Natural killer cell (primary cell): ENCODE measurements around the gene YES1. TPM values are rescaled to one million over a fixed set of nuclear protein-coding genes. Genes with fewer than 3 reads are reported as not detected.

Source experiments
- ATAC-seq, 3 donors: fragments of 150-1000 bp in 2 of 3; fragments of 200-7000 bp in 1 of 3; cut with Tn5 transposase; 1 replicate in 1 of 3; 2 replicates in 2 of 3; pipeline ENCODE4 v1.10.0; 2021; ENCODE audit warnings: mild to moderate bottlenecking in 2 of 3, moderate library complexity in 2 of 3
- DNase-seq, 2 donors: peaks; one replicate each; pipeline versions ENCODE4 v3.0.0 to v3.0.0-alpha.2; 2013 to 2021; ENCODE audit warnings: mixed read lengths in 1 of 2
- H3K27ac ChIP-seq: one replicate; pipeline ENCODE4 v1.5.1; 2013; ENCODE audit warnings: mild to moderate bottlenecking, low read length
- H3K27me3 ChIP-seq: one replicate; pipeline ENCODE4 v1.6.1; 2013; ENCODE audit warnings: low read length; ENCODE audit not compliant: control insufficient read depth, insufficient read depth
- H3K36me3 ChIP-seq: one replicate; pipeline ENCODE4 v1.6.1; 2013; ENCODE audit warnings: low read length; ENCODE audit not compliant: control insufficient read depth, insufficient read depth
- H3K4me1 ChIP-seq: one replicate; pipeline ENCODE4 v1.6.1; 2013; ENCODE audit warnings: low read length; ENCODE audit not compliant: control insufficient read depth, insufficient read depth
- H3K4me3 ChIP-seq: one replicate; pipeline ENCODE4 v1.5.1; 2013; ENCODE audit warnings: low read length
- H3K9me3 ChIP-seq: one replicate; pipeline ENCODE4 v1.6.1; 2013; ENCODE audit warnings: low read length; ENCODE audit not compliant: control insufficient read depth, insufficient read depth
- H3K27ac Mint-ChIP-seq, 2 donors: one replicate each; pipeline ENCODE4 v1.8.0; 2022; ENCODE audit warnings: mild to moderate bottlenecking in 2 of 2, mixed read lengths in 2 of 2, moderate library complexity in 1 of 2
- H3K27me3 Mint-ChIP-seq, 2 donors: one replicate each; pipeline ENCODE4 v1.8.0; 2022; ENCODE audit warnings: low read depth in 2 of 2, mixed read lengths in 2 of 2
- H3K36me3 Mint-ChIP-seq: one replicate; pipeline ENCODE4 v1.8.0; 2022; ENCODE audit warnings: mixed read lengths
- H3K4me1 Mint-ChIP-seq, 2 donors: one replicate each; pipeline ENCODE4 v1.8.0; 2022; ENCODE audit warnings: mixed read lengths in 2 of 2
- H3K4me3 Mint-ChIP-seq: one replicate; pipeline ENCODE4 v1.8.0; 2022; ENCODE audit warnings: mild to moderate bottlenecking, moderate library complexity, mixed read lengths
- H3K9me3 Mint-ChIP-seq, 2 donors: one replicate each; pipeline ENCODE4 v1.8.0; 2022; ENCODE audit warnings: mixed read lengths in 2 of 2
- CTCF ChIP-seq: fragments of 200-600 bp; IDR thresholded peaks from one replicate; pipeline ENCODE4 v1.8.0; 2022; ENCODE audit warnings: antibody characterized with exemption
- WGBS: methylation state at CpG from one replicate; pipeline ENCODE4 v1.1.7; 2013; ENCODE audit warnings: missing lambda C conversion rate; ENCODE audit not compliant: insufficient coverage; 5-methylcytosine and 5-hydroxymethylcytosine counted together
- intact Hi-C: fragments of 100-400 bp; cut with micrococcal nuclease; formaldehyde crosslinking; loops from one replicate; pipeline ENCODE4 v1.14.2; 2022
- total RNA-seq, 4 donors: library from RNA; stranded (reverse); fragments of 120-200 nt in 1 of 4; gene quantifications; one replicate each; pipeline versions ENCODE4 v1.2.3 to v1.2.4, GENCODE V29; 2013 to 2022

Gene YES1
- total RNA-seq, 3 donors from 2014 or later (not counting 1 experiment from before 2014, with no cell fraction given): 70.2 to 101 (median 76.2) TPM

- no peak for ATAC-seq
- no peak for DNase-seq
- Mint-ChIP-seq H3K9me3 (no peaks in the 10 kb centered on the region), H3K27ac (peak overlapping the region; percentile 96 to 97), H3K4me3 (peak overlapping the region; percentile 95), H3K27me3 (no peaks in the 10 kb centered on the region), H3K36me3 (no peaks in the 10 kb centered on the region), H3K4me1 (peaks cover 17 to 26% of the 10 kb centered on the region in 2 donors)
- Histone ChIP-seq H3K9me3 (no peaks in the 10 kb centered on the region), H3K4me3 (no peak overlapping the region), H3K4me1 (peaks cover 17% of the 10 kb centered on the region), H3K36me3 (no peaks in the 10 kb centered on the region), H3K27me3 (no peaks in the 10 kb centered on the region), H3K27ac (peak overlapping the region; percentile 73)
- intact Hi-C loops: loop anchor here (1.0 kb wide), 2 partner anchors 102 to 121 kb away; partner anchors contain the start of gene YES1
- TF ChIP-seq CTCF: no peak
- WGBS: 100% methylated on average over 1 of the region's 3 CpGs
Observed at GRCh38 chr18:710418-711300, 101.4 kb downstream of the YES1 start.

DNA sequence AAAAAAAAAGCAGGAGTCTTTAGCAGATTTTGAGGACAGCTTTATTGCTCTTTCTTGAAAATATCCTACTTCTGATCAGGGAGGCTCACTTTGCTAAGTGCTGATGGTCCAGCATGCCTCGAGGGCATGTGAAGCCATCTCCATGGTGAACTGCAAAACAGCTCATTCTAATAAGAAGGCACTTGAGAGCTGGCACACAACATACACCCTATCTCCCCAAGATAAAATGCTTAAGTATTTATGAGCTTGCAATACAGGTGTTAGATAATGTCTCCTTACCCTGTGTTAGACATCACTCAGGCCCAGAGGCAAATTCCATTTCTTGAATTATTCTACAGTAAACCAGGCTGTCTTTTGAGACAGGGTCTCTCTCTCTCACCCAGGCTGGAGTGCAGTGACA lies 102.3 kb downstream of the YES1 start:
- no peaks in the 10 kb centered on the region for H3K27me3 Mint-ChIP-seq
- no peaks in the 10 kb centered on the region for H3K36me3 ChIP-seq
- ATAC-seq: no peak
- H3K36me3 Mint-ChIP-seq: no peaks in the 10 kb centered on the region
- H3K4me1 ChIP-seq: peaks cover 17% of the 10 kb centered on the region
- H3K4me3 Mint-ChIP-seq: no peak overlapping the region
- WGBS: 100% methylated on average over 1 of the region's 1 CpG
- H3K27ac Mint-ChIP-seq: peak overlapping the region in 1 of 2 donors; percentile 97
- no peaks in the 10 kb centered on the region for H3K9me3 Mint-ChIP-seq
- no peak overlapping the region for H3K4me3 ChIP-seq
- H3K27ac ChIP-seq: no peak overlapping the region
- intact Hi-C loops: no loop called here
- no peaks in the 10 kb centered on the region for H3K9me3 ChIP-seq
- H3K4me1 Mint-ChIP-seq: peaks cover 13 to 26% of the 10 kb centered on the region in 2 donors
- DNase-seq: no peak
- no peaks in the 10 kb centered on the region for H3K27me3 ChIP-seq
- no peak for TF ChIP-seq CTCF

GRCh38 chr18:708096-708495 lies 103.9 kb downstream of the YES1 start:
- no peak for ATAC-seq
- WGBS: 89% methylated on average over 8 of the region's 10 CpGs
- H3K4me1 Mint-ChIP-seq: peaks cover 10 to 27% of the 10 kb centered on the region in 2 donors

More at GRCh38 chr18:708096-708495, 103.9 kb downstream of the YES1 start:
- DNase-seq: no peak
- H3K27ac Mint-ChIP-seq: peak overlapping the region in 1 of 2 donors; percentile 50
- no peaks in the 10 kb centered on the region for H3K9me3 ChIP-seq
- H3K4me3 ChIP-seq: no peak overlapping the region
- H3K4me3 Mint-ChIP-seq: no peak overlapping the region
- H3K36me3 Mint-ChIP-seq: no peaks in the 10 kb centered on the region
- H3K27me3 ChIP-seq: no peaks in the 10 kb centered on the region
- intact Hi-C loops: no loop called here
- no peaks in the 10 kb centered on the region for H3K36me3 ChIP-seq
- H3K27me3 Mint-ChIP-seq: no peaks in the 10 kb centered on the region
- no peaks in the 10 kb centered on the region for H3K9me3 Mint-ChIP-seq
- peaks cover 17% of the 10 kb centered on the region for H3K4me1 ChIP-seq
- TF ChIP-seq CTCF: no peak
- no peak overlapping the region for H3K27ac ChIP-seq
